Spleen (tissue), 7 donors: ENCODE data around the gene CACNA1C.

Source experiments
- POLR2AphosphoS5 ChIP-seq, 3 donors: sonication (generic); formaldehyde crosslinking; IDR thresholded peaks; one replicate each; pipeline ENCODE4 v1.5.1; 2017; ENCODE audit warnings: antibody characterized with exemption in 3 of 3
- TF ChIP-seq, protein P1 (sequence below), 11 experiments: fragments of 200-600 bp in 7 of 11; fragments of 450-650 bp in 4 of 11; sonication (generic) in 4 of 11; IDR thresholded peaks in 8 of 11; conservative IDR thresholded peaks in 3 of 11; 1 replicate in 7 of 11; 2 replicates in 4 of 11; pipeline versions ENCODE4 v1.4.0 to v1.8.0; 2016 to 2021; ENCODE audit warnings: antibody characterized with exemption in 11 of 11, inconsistent platforms in 4 of 11, mild to moderate bottlenecking in 1 of 11
- donor health status: DM: no; HTN: no; CAD: no; lungs with moderate emphysema.
- donor health status: DM: no; HTN: no; CAD: no.
- donor health status: DM: no; HTN: no; CAD: no.

GRCh38 chr12:2487278-2487677, 434.5 kb downstream of the CACNA1C start:
- TF ChIP-seq, protein P1, sequence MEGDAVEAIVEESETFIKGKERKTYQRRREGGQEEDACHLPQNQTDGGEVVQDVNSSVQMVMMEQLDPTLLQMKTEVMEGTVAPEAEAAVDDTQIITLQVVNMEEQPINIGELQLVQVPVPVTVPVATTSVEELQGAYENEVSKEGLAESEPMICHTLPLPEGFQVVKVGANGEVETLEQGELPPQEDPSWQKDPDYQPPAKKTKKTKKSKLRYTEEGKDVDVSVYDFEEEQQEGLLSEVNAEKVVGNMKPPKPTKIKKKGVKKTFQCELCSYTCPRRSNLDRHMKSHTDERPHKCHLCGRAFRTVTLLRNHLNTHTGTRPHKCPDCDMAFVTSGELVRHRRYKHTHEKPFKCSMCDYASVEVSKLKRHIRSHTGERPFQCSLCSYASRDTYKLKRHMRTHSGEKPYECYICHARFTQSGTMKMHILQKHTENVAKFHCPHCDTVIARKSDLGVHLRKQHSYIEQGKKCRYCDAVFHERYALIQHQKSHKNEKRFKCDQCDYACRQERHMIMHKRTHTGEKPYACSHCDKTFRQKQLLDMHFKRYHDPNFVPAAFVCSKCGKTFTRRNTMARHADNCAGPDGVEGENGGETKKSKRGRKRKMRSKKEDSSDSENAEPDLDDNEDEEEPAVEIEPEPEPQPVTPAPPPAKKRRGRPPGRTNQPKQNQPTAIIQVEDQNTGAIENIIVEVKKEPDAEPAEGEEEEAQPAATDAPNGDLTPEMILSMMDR (IDR thresholded peaks at IDR 0.05 in 8 of 11, conservative IDR thresholded peaks at IDR 0.05 in 3 of 11): no peak
- no peak for TF ChIP-seq POLR2AphosphoS5 (IDR thresholded peaks at IDR 0.05)
